HepG2 (cell line): ENCODE measurements around the gene MIA. TPM values are rescaled to one million over a fixed set of nuclear protein-coding genes. Genes with fewer than 3 reads are reported as not detected.

Experiments used
- ATF2 ChIP-seq: sonication (generic); formaldehyde crosslinking; IDR thresholded peaks from 2 replicates; pipeline ENCODE4 v1.4.0; 2020; ENCODE audit warnings: missing genetic modification reagents
- ATF7 ChIP-seq, 2 experiments: fragments of 450-650 bp in 1 of 2; sonication (generic) in 1 of 2; formaldehyde crosslinking in 1 of 2; IDR thresholded peaks; 2 replicates each; pipeline versions ENCODE4 v1.4.0 to v1.6.1; 2016 to 2020; ENCODE audit warnings: antibody characterized with exemption in 1 of 2, mild to moderate bottlenecking in 1 of 2, missing genetic modification reagents in 1 of 2
- CEBPG ChIP-seq: IDR thresholded peaks from 2 replicates; pipeline ENCODE4 v1.6.1; 2016
- ETV5 ChIP-seq: IDR thresholded peaks from 2 replicates; pipeline ENCODE4 v1.6.1; 2018; ENCODE audit warnings: missing biosample characterization, missing genetic modification reagents, inconsistent platforms, borderline replicate concordance
- GPN1 ChIP-seq: sonication (generic); formaldehyde crosslinking; IDR thresholded peaks from 2 replicates; pipeline ENCODE4 v1.5.1; 2020; ENCODE audit warnings: missing genetic modification reagents, borderline replicate concordance
- KLF6 ChIP-seq: IDR thresholded peaks from 2 replicates; pipeline ENCODE4 v1.8.0; 2016; ENCODE audit warnings: missing biosample characterization, missing genetic modification reagents
- MXD1 ChIP-seq: sonication (generic); formaldehyde crosslinking; IDR thresholded peaks from 2 replicates; pipeline ENCODE4 v1.4.0; 2020; ENCODE audit warnings: mild to moderate bottlenecking, missing genetic modification reagents
- NFIB ChIP-seq: sonication (generic); formaldehyde crosslinking; IDR thresholded peaks from 2 replicates; pipeline ENCODE4 v1.9.0; 2021; ENCODE audit warnings: missing genetic modification reagents, mild to moderate bottlenecking, borderline replicate concordance
- NR2F6 ChIP-seq, 2 experiments: IDR thresholded peaks; 2 replicates each; pipeline ENCODE4 v1.6.1; 2016; ENCODE audit warnings: antibody characterized with exemption in 1 of 2, mild to moderate bottlenecking in 1 of 2
- NRL ChIP-seq: sonication (generic); formaldehyde crosslinking; IDR thresholded peaks from 2 replicates; pipeline ENCODE4 v1.5.0; 2020; ENCODE audit warnings: missing genetic modification reagents, mild to moderate bottlenecking, moderate library complexity, borderline replicate concordance
- PRDM10 ChIP-seq: sonication (generic); formaldehyde crosslinking; IDR thresholded peaks from 2 replicates; pipeline ENCODE4 v1.4.0; 2020; ENCODE audit warnings: low read depth, missing genetic modification reagents
- SRY ChIP-seq: sonication (generic); formaldehyde crosslinking; IDR thresholded peaks from 2 replicates; pipeline ENCODE4 v1.8.0; 2022; ENCODE audit warnings: mild to moderate bottlenecking, missing genetic modification reagents
- TEAD3 ChIP-seq: optimal IDR thresholded peaks from 2 replicates; pipeline ENCODE3; 2016; ENCODE audit warnings: borderline replicate concordance
- ZNF234 ChIP-seq: sonication (generic); formaldehyde crosslinking; conservative IDR thresholded peaks from 2 replicates; pipeline ENCODE4 v1.5.1; 2020; ENCODE audit warnings: mild to moderate bottlenecking, missing genetic modification reagents
- ZNF281 ChIP-seq: sonication (generic); formaldehyde crosslinking; IDR thresholded peaks from 2 replicates; pipeline ENCODE4 v1.4.0; 2020; ENCODE audit warnings: missing genetic modification reagents, borderline replicate concordance
- ZNF343 ChIP-seq: sonication (generic); formaldehyde crosslinking; IDR thresholded peaks from 2 replicates; pipeline ENCODE4 v1.4.0; 2020; ENCODE audit warnings: mild to moderate bottlenecking, missing genetic modification reagents
- ZNF383 ChIP-seq: sonication (generic); formaldehyde crosslinking; IDR thresholded peaks from 2 replicates; pipeline ENCODE4 v1.4.0; 2020; ENCODE audit warnings: missing genetic modification reagents, mild to moderate bottlenecking, borderline replicate concordance
- ZNF468 ChIP-seq: sonication (generic); formaldehyde crosslinking; IDR thresholded peaks from 2 replicates; pipeline ENCODE4 v1.8.0; 2022; ENCODE audit warnings: mild to moderate bottlenecking, moderate library complexity, missing genetic modification reagents
- ZNF562 ChIP-seq: sonication (generic); formaldehyde crosslinking; IDR thresholded peaks from 2 replicates; pipeline ENCODE4 v1.8.0; 2022; ENCODE audit warnings: missing genetic modification reagents, borderline replicate concordance
- ZNF569 ChIP-seq: sonication (generic); formaldehyde crosslinking; IDR thresholded peaks from 2 replicates; pipeline ENCODE4 v1.5.0; 2020; ENCODE audit warnings: mild to moderate bottlenecking, missing genetic modification reagents, moderate library complexity, borderline replicate concordance
- ZNF660 ChIP-seq: sonication (generic); formaldehyde crosslinking; IDR thresholded peaks from 2 replicates; pipeline ENCODE4 v1.5.1; 2020; ENCODE audit warnings: mild to moderate bottlenecking, low read depth, missing genetic modification reagents, borderline replicate concordance
- ZNF878 ChIP-seq: sonication (generic); formaldehyde crosslinking; IDR thresholded peaks from 2 replicates; pipeline ENCODE4 v1.8.1; 2023; ENCODE audit warnings: mild to moderate bottlenecking, missing genetic modification reagents, moderate library complexity
- ZSCAN30 ChIP-seq: sonication (generic); formaldehyde crosslinking; IDR thresholded peaks from 2 replicates; pipeline ENCODE4 v1.5.0; 2020; ENCODE audit warnings: mild to moderate bottlenecking, missing genetic modification reagents
- polyA plus RNA-seq, 8 experiments: library from polyadenylated mRNA; depleted of rRNA in 3 of 8; stranded (reverse) in 7 of 8; unstranded in 1 of 8; fragments of >200 nt; fragmentation: Illumina TruSeq in 4 of 8; extraction: Trizol in 4 of 8; gene quantifications; 2 replicates each; pipeline versions ENCODE4 v1.2.1 to v1.2.3, GENCODE V29; 2011 to 2016; ENCODE audit warnings: low read depth in 4 of 8, missing spikeins in 1 of 8, mixed read lengths in 1 of 8; ENCODE audit not compliant: insufficient read depth in 1 of 8
- total RNA-seq, 5 experiments: library from RNA; depleted of rRNA; stranded (reverse); fragments of >200 nt; fragmentation: Illumina TruSeq; extraction: Trizol; gene quantifications; 2 replicates each; pipeline ENCODE4 v1.2.3, GENCODE V29; 2016; ENCODE audit warnings: low read depth in 1 of 5

Gene MIA
- total and polyA plus RNA-seq, 2 of the 13 experiments (the other 11 are each of a cell fraction or from before 2014, with no cell fraction given) = 0.61 TPM; not detected in 1

- TF ChIP-seq ZNF569 (CRISPR knock-in tag) (no peak), ZNF468 (CRISPR knock-in tag) (no peak), ZNF878 (CRISPR knock-in tag) (peak; percentile 78; the same call in 1 of the 2 replicates), KLF6 (CRISPR knock-in tag) (no peak), NFIB (CRISPR knock-in tag) (no peak), ZNF562 (CRISPR knock-in tag) (no peak), ZSCAN30 (CRISPR knock-in tag) (no peak), ZNF343 (CRISPR knock-in tag) (no peak), ZNF234 (CRISPR knock-in tag) (no peak), PRDM10 (CRISPR knock-in tag) (no peak), ETV5 (CRISPR knock-in tag) (no peak), GPN1 (no peak), CEBPG (CRISPR knock-in tag) (peak; percentile 90), ATF2 (CRISPR knock-in tag) (0 out of 2 replicates have a peak, but pooled peaks have one; percentile 37), ZNF383 (CRISPR knock-in tag) (no peak), SRY (no peak), NR2F6 (IDR thresholded peaks at IDR 0.05) (peak; percentile 52), NR2F6 (CRISPR knock-in tag; IDR thresholded peaks at IDR 0.05) (0 out of 2 replicates have a peak, but pooled peaks have one; percentile 53), ZNF660 (CRISPR knock-in tag) (no peak), TEAD3 (peak; percentile 78), NRL (no peak), ATF7 (IDR thresholded peaks at IDR 0.05) (peak; percentile 56; the same call in 1 of the 2 replicates), ATF7 (CRISPR knock-in tag; IDR thresholded peaks at IDR 0.05) (no peak), MXD1 (CRISPR knock-in tag) (no peak), ZNF281 (CRISPR knock-in tag) (no peak)
These were observed 29.9 kb upstream of the MIA start (continued) for GRCh38 chr19:40745402-40745780.
